ENCODE results near the gene HES2.
"Not testable (repeated sequence)": the region's sequence is repeated elsewhere in the genome, so short reads cannot be mapped to it uniquely, and the experiment has no call there.

Gene HES2

GRCh38 chr1:6437012-6437700 lies 17.4 kb upstream of the HES2 start:
- not testable (repeated sequence) for DNase-seq (ENCODE audit: low read depth in 2 of 2)

GRCh38 chr1:6436277-6436676 lies 16.6 kb upstream of the HES2 start:
- DNase-seq (ENCODE audit: low read depth in 2 of 2): not testable (repeated sequence)

GRCh38 chr1:6435547-6435946 lies 15.8 kb upstream of the HES2 start:
- no peak for DNase-seq (ENCODE audit: low read depth in 2 of 2)

- DNase-seq (ENCODE audit: low read depth in 2 of 2): no peak
These were observed 15.4 kb upstream of the HES2 start for GRCh38 chr1:6435129-6435528.

GRCh38 chr1:6434186-6434585 lies 14.5 kb upstream of the HES2 start:
- no peak for DNase-seq (ENCODE audit: low read depth in 2 of 2)

GRCh38 chr1:6431645-6432579 lies 12.2 kb upstream of the HES2 start:
- DNase-seq (ENCODE audit: low read depth in 2 of 2): not testable (repeated sequence)

GRCh38 chr1:6429660-6430411 lies 10.1 kb upstream of the HES2 start:
- DNase-seq (ENCODE audit: low read depth in 2 of 2): not testable (repeated sequence)

GRCh38 chr1:6428453-6428852 lies 8.7 kb upstream of the HES2 start:
- DNase-seq (ENCODE audit: low read depth in 2 of 2): not testable (repeated sequence)

- no peak for DNase-seq (ENCODE audit: low read depth in 2 of 2)
These were observed 8.0 kb upstream of the HES2 start for GRCh38 chr1:6427441-6428390.

- no peak for DNase-seq (ENCODE audit: low read depth in 2 of 2)
These were observed 7.2 kb upstream of the HES2 start for GRCh38 chr1:6426972-6427350.

GRCh38 chr1:6426277-6426971 lies 6.7 kb upstream of the HES2 start:
- no peak for DNase-seq (ENCODE audit: low read depth in 2 of 2)

- no peak for DNase-seq (ENCODE audit: low read depth in 2 of 2)
These were observed 5.9 kb upstream of the HES2 start for GRCh38 chr1:6425658-6426057.

GRCh38 chr1:6424619-6425593 lies 5.2 kb upstream of the HES2 start, which contains the start of gene ESPN:
Gene ESPN (plus strand): TSS chr1:6424776. CDS start chr1:6424956, 180 bp downstream.
- DNase-seq (ENCODE audit: low read depth in 2 of 2): no peak

- no peak for DNase-seq (ENCODE audit: low read depth in 2 of 2)
These were observed 4.4 kb upstream of the HES2 start for GRCh38 chr1:6424000-6424565.

GRCh38 chr1:6423321-6423999 lies 3.7 kb upstream of the HES2 start:
- no peak for DNase-seq (ENCODE audit: low read depth in 2 of 2)

- DNase-seq (ENCODE audit: low read depth in 2 of 2): no peak
These were observed 1.5 kb upstream of the HES2 start for GRCh38 chr1:6421266-6421665.

GRCh38 chr1:6420454-6421042 lies 829 bp upstream of the HES2 start:
- DNase-seq (ENCODE audit: low read depth in 2 of 2): no peak

- DNase-seq (ENCODE audit: low read depth in 2 of 2): no peak
These were observed 319 bp downstream of the HES2 start for GRCh38 chr1:6419397-6419803.

Measured in fibroblast of skin of left quadriceps (primary cell).